HEK293 (cell line): ENCODE data around the gene KAT7.

ENCODE experiments used
- CTCF ChIA-PET: fragments of 350-600 bp; formaldehyde crosslinking; extraction: SDS; loops from one replicate; lab custom pipeline; 2021; ENCODE audit warnings: antibody characterized with exemption; lab: Yijun Ruan, JAX
- POLR2A ChIA-PET: fragments of 300-600 bp; formaldehyde crosslinking; extraction: SDS; loops from one replicate; lab custom pipeline; 2020; ENCODE audit warnings: antibody characterized with exemption, inconsistent platforms; lab: Yijun Ruan, JAX
- H3K27ac ChIP-seq: fragments of 200-500 bp; sonication (Bioruptor generic); 2 replicates; pipeline ENCODE4 v1.5.1; 2014; ENCODE audit warnings: low read depth, low read length, control low read depth, inconsistent platforms; ENCODE audit errors: extremely low read depth
- H3K36me3 ChIP-seq, 2 experiments: fragments of 200-500 bp in 1 of 2; sonication (Bioruptor generic) in 1 of 2; 1 replicate in 1 of 2; 2 replicates in 1 of 2; pipeline ENCODE4 v1.5.1; 2014 to 2017; ENCODE audit warnings: inconsistent platforms in 2 of 2, low read length in 2 of 2; ENCODE audit not compliant: control insufficient read depth in 2 of 2, insufficient read depth in 1 of 2
- H3K4me1 ChIP-seq: fragments of 200-500 bp; sonication (Bioruptor generic); 2 replicates; pipeline ENCODE4 v1.5.1; 2014; ENCODE audit warnings: mild to moderate bottlenecking, low read length, inconsistent platforms; ENCODE audit not compliant: control insufficient read depth, insufficient read depth
- H3K4me3 ChIP-seq: 2 replicates; pipeline ENCODE4 v1.5.1; 2011; ENCODE audit warnings: low read depth, mild to moderate bottlenecking, control low read depth, low read length, moderate library complexity
- H3K9me3 ChIP-seq: fragments of 200-500 bp; sonication (Bioruptor generic); 2 replicates; pipeline ENCODE4 v1.5.1; 2014; ENCODE audit warnings: low read depth, low read length, inconsistent platforms; ENCODE audit not compliant: control insufficient read depth, insufficient read depth
- GLIS2 ChIP-seq: fragments of 450-650 bp; formaldehyde crosslinking; IDR thresholded peaks from 2 replicates; pipeline ENCODE4 v1.5.1; 2016; ENCODE audit warnings: missing biosample characterization, missing genetic modification characterization
- HIC1 ChIP-seq: fragments of 450-650 bp; formaldehyde crosslinking; IDR thresholded peaks from 2 replicates; pipeline ENCODE4 v1.5.1; 2016; ENCODE audit warnings: missing biosample characterization, missing genetic modification characterization
- PRDM2 ChIP-seq: fragments of 450-650 bp; formaldehyde crosslinking; IDR thresholded peaks from 2 replicates; pipeline ENCODE4 v1.5.1; 2016; ENCODE audit warnings: missing biosample characterization, missing genetic modification characterization, borderline replicate concordance
- SP2 ChIP-seq: fragments of 450-650 bp; formaldehyde crosslinking; IDR thresholded peaks from 2 replicates; pipeline ENCODE4 v1.5.1; 2016; ENCODE audit warnings: missing biosample characterization, missing genetic modification characterization
- ZBTB21 ChIP-seq: fragments of 450-650 bp; formaldehyde crosslinking; IDR thresholded peaks from 2 replicates; pipeline ENCODE4 v1.5.1; 2017; ENCODE audit warnings: missing biosample characterization, missing genetic modification characterization
- ZBTB48 ChIP-seq: fragments of 450-650 bp; formaldehyde crosslinking; IDR thresholded peaks from 2 replicates; pipeline ENCODE4 v1.5.1; 2016; ENCODE audit warnings: missing biosample characterization, missing genetic modification characterization
- ZFP3 ChIP-seq: fragments of 450-650 bp; formaldehyde crosslinking; IDR thresholded peaks from 2 replicates; pipeline ENCODE4 v1.5.1; 2016; ENCODE audit warnings: low read depth, missing biosample characterization, missing genetic modification characterization
- ZNF19 ChIP-seq: fragments of 450-650 bp; formaldehyde crosslinking; IDR thresholded peaks from 2 replicates; pipeline ENCODE4; 2016; ENCODE audit warnings: missing biosample characterization, missing genetic modification characterization, low read depth
- ZNF23 ChIP-seq: fragments of 450-650 bp; formaldehyde crosslinking; IDR thresholded peaks from 2 replicates; pipeline ENCODE4 v1.5.1; 2016; ENCODE audit warnings: missing biosample characterization, missing genetic modification characterization, borderline replicate concordance
- ZNF394 ChIP-seq: fragments of 450-650 bp; formaldehyde crosslinking; IDR thresholded peaks from 2 replicates; pipeline ENCODE4 v1.5.1; 2016; ENCODE audit warnings: missing biosample characterization, missing genetic modification characterization, mild to moderate bottlenecking, moderate library complexity, borderline replicate concordance
- ZNF501 ChIP-seq: fragments of 450-650 bp; formaldehyde crosslinking; IDR thresholded peaks from 2 replicates; pipeline ENCODE4 v1.5.1; 2016; ENCODE audit warnings: missing biosample characterization, missing genetic modification characterization
- ZNF544 ChIP-seq: fragments of 450-650 bp; formaldehyde crosslinking; IDR thresholded peaks from 2 replicates; pipeline ENCODE4 v1.5.0; 2017; ENCODE audit warnings: missing biosample characterization, missing genetic modification characterization
- ZNF548 ChIP-seq: fragments of 450-650 bp; formaldehyde crosslinking; IDR thresholded peaks from 2 replicates; pipeline ENCODE4 v1.5.1; 2016; ENCODE audit warnings: missing biosample characterization, missing genetic modification characterization
- ZNF654 ChIP-seq: fragments of 450-650 bp; formaldehyde crosslinking; IDR thresholded peaks from 2 replicates; pipeline ENCODE4 v1.5.1; 2016; ENCODE audit warnings: low read depth, missing biosample characterization, missing genetic modification characterization
- ZNF777 ChIP-seq: fragments of 450-650 bp; formaldehyde crosslinking; IDR thresholded peaks from 2 replicates; pipeline ENCODE4 v1.5.1; 2017; ENCODE audit warnings: missing biosample characterization, missing genetic modification characterization, borderline replicate concordance

Gene KAT7

DNA sequence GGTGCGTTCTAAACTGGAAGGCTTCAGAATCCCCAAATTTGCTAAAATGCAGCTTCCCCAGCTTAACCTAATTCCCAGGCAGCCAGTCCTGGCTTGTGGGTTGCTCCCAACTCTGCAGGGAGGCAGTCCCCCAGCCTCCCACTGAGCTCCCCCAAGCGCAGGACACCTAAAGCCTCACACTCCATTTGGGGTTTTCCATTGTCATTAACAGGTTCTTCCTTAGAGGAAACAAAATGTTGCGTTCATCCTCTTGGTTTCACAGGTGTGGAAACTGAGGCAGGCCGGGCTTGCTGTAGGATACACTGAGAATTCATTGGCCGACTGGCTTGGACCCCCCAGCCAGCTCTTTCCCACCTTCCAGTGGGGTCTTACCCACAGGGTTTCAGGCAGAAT lies 61.7 kb downstream of the KAT7 start (continued):
- TF ChIP-seq PRDM2 (no peak), ZNF544 (tag by site-specific recombination) (no peak), ZNF777 (tag by site-specific recombination) (no peak), SP2 (no peak), ZNF654 (tag by site-specific recombination) (no peak), ZBTB48 (no peak), ZNF23 (tag by site-specific recombination) (no peak), ZNF19 (tag by site-specific recombination) (no peak), GLIS2 (tag by site-specific recombination) (peak; percentile 45; the same call in 1 of the 2 replicates), ZNF548 (tag by site-specific recombination) (no peak), ZNF394 (tag by site-specific recombination) (no peak), ZBTB21 (tag by site-specific recombination) (no peak), ZNF501 (tag by site-specific recombination) (no peak)

GRCh38 chr17:49850772-49851386 lies 62.4 kb downstream of the KAT7 start:
- H3K27ac ChIP-seq, result no peak overlapping the region
- no peaks in the 10 kb centered on the region for H3K9me3 ChIP-seq
- POLR2A ChIA-PET, result interaction anchor here (0.9 kb wide), 1 partner anchor 63 kb away, joined by 4 read pairs; the partner anchor contains the start of gene KAT7
- H3K36me3 ChIP-seq, result peaks cover 6 to 20% of the 10 kb centered on the region in 2 experiments; a peak in 2 of 3 replicates
- TF ChIP-seq ZFP3, result no peak
- TF ChIP-seq HIC1, result peak; percentile 55
- CTCF ChIA-PET, result interaction anchor here (0.6 to 3.0 kb wide), 14 partner anchors 9 to 793 kb away, joined by 3 to 36 read pairs (median 5); partner anchors contain the start of gene SLC35B1
- peaks cover 5% of the 10 kb centered on the region; the same call in 1 of the 2 replicates for H3K4me1 ChIP-seq
- H3K4me3 ChIP-seq, result peak overlapping the region; percentile 27
